Lung (tissue), 12 donors: Measurements from ENCODE around the gene ENOPH1. TPM values are rescaled to one million over a fixed set of nuclear protein-coding genes. Genes with fewer than 3 reads are reported as not detected.

Experiments
- ATAC-seq: fragments of 200-7000 bp; cut with Tn5 transposase; one replicate; pipeline ENCODE4 v1.9.1; 2020; ENCODE audit warnings: moderate number of reproducible peaks; ENCODE audit not compliant: insufficient read depth, low FRiP score
- DNase-seq, 3 donors: peaks; one replicate each; pipeline ENCODE4 v3.0.0-alpha.2; 2013 to 2017
- H3K27ac ChIP-seq, 2 donors: one replicate each; pipeline ENCODE4 v1.5.1; 2013; ENCODE audit warnings: mild to moderate bottlenecking in 2 of 2, moderate library complexity in 2 of 2, control low read depth in 1 of 2, inconsistent platforms in 1 of 2, low read depth in 1 of 2, low read length in 1 of 2
- H3K27me3 ChIP-seq, 3 donors: one replicate each; pipeline ENCODE4 v1.5.1; 2013; ENCODE audit warnings: low read length in 2 of 3; ENCODE audit not compliant: control insufficient read depth in 3 of 3, insufficient read depth in 3 of 3
- H3K36me3 ChIP-seq, 4 donors: one replicate each; pipeline ENCODE4 v1.5.1; 2013; ENCODE audit warnings: low read length in 4 of 4, mild to moderate bottlenecking in 1 of 4, moderate library complexity in 1 of 4; ENCODE audit not compliant: control insufficient read depth in 4 of 4, insufficient read depth in 4 of 4
- H3K4me1 ChIP-seq, 5 donors: one replicate each; pipeline ENCODE4 v1.5.1; 2013; ENCODE audit warnings: low read length in 5 of 5, mild to moderate bottlenecking in 2 of 5, moderate library complexity in 1 of 5; ENCODE audit not compliant: control insufficient read depth in 5 of 5, insufficient read depth in 5 of 5
- H3K4me3 ChIP-seq: one replicate; pipeline ENCODE4 v1.5.1; 2013; ENCODE audit warnings: mild to moderate bottlenecking, control low read depth, moderate library complexity
- H3K9ac ChIP-seq, 2 donors: one replicate each; pipeline ENCODE4 v1.5.1; 2013; ENCODE audit warnings: low read length in 2 of 2, control low read depth in 1 of 2; ENCODE audit not compliant: insufficient read depth in 1 of 2
- H3K9me3 ChIP-seq, 4 donors: one replicate each; pipeline ENCODE4 v1.5.1; 2013; ENCODE audit warnings: low read length in 3 of 4, mild to moderate bottlenecking in 1 of 4, moderate library complexity in 1 of 4; ENCODE audit not compliant: control insufficient read depth in 4 of 4, insufficient read depth in 3 of 4
- WGBS, 2 donors: extraction: QIAGEN DNeasy Blood & Tissue Kit; methylation state at CpG; one replicate each; pipeline ENCODE4 v1.1.7; 2013; 5-methylcytosine and 5-hydroxymethylcytosine counted together
- polyA plus RNA-seq, 2 donors: library from polyadenylated mRNA; stranded (reverse); fragments of 200-250 nt; gene quantifications; one replicate each; pipeline ENCODE4 v1.2.1, GENCODE V29; 2013
- total RNA-seq, 2 donors: library from RNA; depleted of rRNA in 1 of 2; stranded (reverse); fragments of >200 nt in 1 of 2; gene quantifications; one replicate each; pipeline ENCODE4 v1.2.1, GENCODE V29; 2014 to 2021
- TF ChIP-seq, protein P1 (sequence below): IDR thresholded peaks from 2 replicates; pipeline ENCODE4 v1.5.1; 2012; ENCODE audit warnings: mild to moderate bottlenecking; ENCODE audit errors: control extremely low read depth, extremely low read depth
- donor health status: control.
- donor health status: control.
- donor health status: Bipolar disorder and iron deficiency.
- donor health status: healthy.
- donor health status: DM: yes; HTN: yes; CAD: no.

ENOPH1 gene
- total and polyA plus RNA-seq, 4 donors: 28.5 to 45.3 (median 34.0) TPM

DNA sequence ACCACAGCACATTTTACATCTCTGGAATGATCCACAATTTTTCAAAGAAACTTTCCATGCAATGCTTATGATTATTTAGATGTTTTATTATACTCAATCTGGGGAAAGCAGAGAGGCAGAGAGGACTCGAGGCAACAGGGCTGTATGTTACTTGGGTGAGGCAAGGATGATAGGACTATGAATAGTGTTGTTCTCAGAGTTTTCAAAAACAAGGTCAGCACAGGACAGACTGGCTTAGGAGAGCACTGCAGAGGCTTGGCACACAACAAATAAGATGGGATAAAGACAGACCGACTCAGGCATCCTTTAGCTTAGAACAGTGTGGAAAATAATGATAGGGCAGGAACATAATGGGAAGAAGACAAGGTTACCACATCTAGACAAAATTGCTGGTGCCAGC is 66.0 kb downstream of the ENOPH1 start:
- ATAC-seq (no peak), DNase-seq (no peak)
- no peak overlapping the region for H3K4me3 ChIP-seq
- H3K36me3 ChIP-seq: peaks cover 0 to 3% (median 1%) of the 10 kb centered on the region in 4 donors
- H3K9ac ChIP-seq: no peak overlapping the region
- peaks cover 0 to 14% (median 0%) of the 10 kb centered on the region in 5 donors for H3K4me1 ChIP-seq
- WGBS, 2 donors: 92 to 95% methylated on average over 2 of the region's 2 CpGs
- no peak overlapping the region for H3K27ac ChIP-seq
- no peaks in the 10 kb centered on the region for H3K27me3 ChIP-seq
- TF ChIP-seq, protein P1, sequence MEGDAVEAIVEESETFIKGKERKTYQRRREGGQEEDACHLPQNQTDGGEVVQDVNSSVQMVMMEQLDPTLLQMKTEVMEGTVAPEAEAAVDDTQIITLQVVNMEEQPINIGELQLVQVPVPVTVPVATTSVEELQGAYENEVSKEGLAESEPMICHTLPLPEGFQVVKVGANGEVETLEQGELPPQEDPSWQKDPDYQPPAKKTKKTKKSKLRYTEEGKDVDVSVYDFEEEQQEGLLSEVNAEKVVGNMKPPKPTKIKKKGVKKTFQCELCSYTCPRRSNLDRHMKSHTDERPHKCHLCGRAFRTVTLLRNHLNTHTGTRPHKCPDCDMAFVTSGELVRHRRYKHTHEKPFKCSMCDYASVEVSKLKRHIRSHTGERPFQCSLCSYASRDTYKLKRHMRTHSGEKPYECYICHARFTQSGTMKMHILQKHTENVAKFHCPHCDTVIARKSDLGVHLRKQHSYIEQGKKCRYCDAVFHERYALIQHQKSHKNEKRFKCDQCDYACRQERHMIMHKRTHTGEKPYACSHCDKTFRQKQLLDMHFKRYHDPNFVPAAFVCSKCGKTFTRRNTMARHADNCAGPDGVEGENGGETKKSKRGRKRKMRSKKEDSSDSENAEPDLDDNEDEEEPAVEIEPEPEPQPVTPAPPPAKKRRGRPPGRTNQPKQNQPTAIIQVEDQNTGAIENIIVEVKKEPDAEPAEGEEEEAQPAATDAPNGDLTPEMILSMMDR: no peak
- H3K9me3 ChIP-seq: no peaks in the 10 kb centered on the region

DNA sequence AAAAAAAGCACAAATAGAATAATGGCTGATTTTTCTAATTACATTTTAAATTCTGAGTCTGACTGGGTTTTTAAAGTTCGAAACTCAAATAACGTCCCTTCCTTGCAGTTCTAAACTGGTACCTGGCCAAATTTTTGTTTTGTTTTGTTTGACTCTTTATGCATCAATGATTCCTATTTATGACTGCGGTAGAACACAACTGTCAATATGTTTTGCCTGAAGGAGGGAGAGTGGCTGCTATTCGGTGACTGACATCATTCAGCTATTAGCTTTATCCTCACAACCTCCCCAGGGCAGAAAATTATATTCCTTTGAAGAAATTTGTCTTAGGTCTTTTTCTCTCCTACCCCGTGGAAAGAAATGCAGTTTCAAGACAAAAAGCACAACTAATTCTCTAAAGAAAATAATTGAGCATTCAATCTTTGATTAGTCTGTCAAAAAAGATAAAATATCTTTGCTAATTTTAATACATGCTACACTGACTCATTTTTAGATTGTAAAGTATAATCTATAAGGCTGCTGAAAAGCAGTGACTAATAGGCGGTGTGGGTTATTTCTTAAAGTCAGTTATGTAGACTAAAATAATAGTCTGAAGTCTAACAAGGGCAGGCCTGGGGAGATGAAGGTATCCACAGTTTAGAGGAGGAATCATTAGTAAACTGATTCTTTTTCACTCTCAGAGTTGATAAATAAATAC is 69.5 kb downstream of the ENOPH1 start:
- ATAC-seq: no peak
- 91 to 93% methylated on average over 6 of the region's 6 CpGs for WGBS, 2 donors
- Histone ChIP-seq H3K4me3 (no peak overlapping the region), H3K9me3 (no peaks in the 10 kb centered on the region), H3K27me3 (no peaks in the 10 kb centered on the region), H3K9ac (no peak overlapping the region), H3K4me1 (peaks cover 0 to 14% (median 0%) of the 10 kb centered on the region in 5 donors), H3K36me3 (peaks cover 0 to 7% (median 2%) of the 10 kb centered on the region in 4 donors), H3K27ac (no peak overlapping the region)
- TF ChIP-seq, protein P1: no peak
- DNase-seq: no peak

DNA sequence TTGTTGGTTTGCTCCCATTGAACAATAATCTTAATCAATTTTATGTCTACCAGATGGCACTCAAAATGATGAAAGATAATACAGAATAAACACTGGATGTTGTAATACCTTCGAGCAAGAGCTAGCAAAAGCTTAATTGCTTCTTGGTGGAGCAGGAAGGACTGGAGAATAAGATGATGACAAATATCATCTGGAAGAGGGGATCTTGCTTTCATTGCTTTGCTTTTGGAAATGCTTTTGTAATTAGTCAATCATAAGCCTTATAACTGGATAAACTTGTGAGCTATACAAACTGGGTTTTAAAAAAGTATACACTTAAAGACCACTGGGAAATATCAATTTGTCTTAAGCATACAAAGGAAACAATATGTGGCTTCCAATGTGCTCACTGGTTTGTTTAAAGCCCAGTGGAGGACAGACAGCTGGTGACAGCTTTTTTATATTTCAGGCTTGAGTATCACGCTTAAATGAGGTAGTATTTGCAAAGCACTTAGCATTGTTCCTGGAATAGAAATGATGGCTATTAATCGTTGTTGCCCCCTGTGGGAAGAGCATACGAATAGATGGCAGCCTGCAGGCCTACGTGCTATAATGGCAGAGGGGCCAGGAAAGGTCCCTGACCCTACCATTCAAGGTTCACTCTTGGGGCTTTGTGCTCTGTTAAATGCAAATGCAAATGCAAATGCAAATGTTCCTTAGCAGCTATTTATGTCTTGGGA is 70.2 kb downstream of the ENOPH1 start:
- DNase-seq (peak in 2 of 3 donors; percentile 49 to 61), ATAC-seq (no peak)
- H3K27ac ChIP-seq: no peak overlapping the region
- TF ChIP-seq, protein P1: no peak
- no peak overlapping the region for H3K4me3 ChIP-seq
- no peaks in the 10 kb centered on the region for H3K9me3 ChIP-seq
- WGBS, 2 donors: 54 to 59% methylated on average over 5 of the region's 5 CpGs
- no peaks in the 10 kb centered on the region for H3K27me3 ChIP-seq
- peaks cover 0 to 14% (median 0%) of the 10 kb centered on the region in 5 donors for H3K4me1 ChIP-seq
- H3K9ac ChIP-seq: no peak overlapping the region
- H3K36me3 ChIP-seq: peaks cover 0 to 7% (median 2%) of the 10 kb centered on the region in 4 donors
